GM19328 (cell line): ENCODE measurements around the gene PLGRKT.
"Not testable (repeated sequence)": the region's sequence is repeated elsewhere in the genome, so short reads cannot be mapped to it uniquely, and the experiment has no call there.

Source experiments
- ATAC-seq: cut with Tn5 transposase; IDR thresholded peaks from one replicate; pipeline ENCODE4 v1.9.1; 2021; ENCODE audit warnings: mild to moderate bottlenecking, moderate library complexity; ENCODE audit not compliant: unreplicated experiment

Gene PLGRKT

GRCh38 chr9:5453004-5453403, 15.3 kb upstream of the PLGRKT start:
- no peak for ATAC-seq

GRCh38 chr9:5452286-5452609, 14.5 kb upstream of the PLGRKT start:
- no peak for ATAC-seq

GRCh38 chr9:5450359-5451091, 12.8 kb upstream of the PLGRKT start, which contains the start of gene CD274:
CD274 (plus strand) TSS chr9:5450542; CDS start chr9:5456114, 5,572 bp downstream.
- peak; percentile 59 for ATAC-seq

DNA sequence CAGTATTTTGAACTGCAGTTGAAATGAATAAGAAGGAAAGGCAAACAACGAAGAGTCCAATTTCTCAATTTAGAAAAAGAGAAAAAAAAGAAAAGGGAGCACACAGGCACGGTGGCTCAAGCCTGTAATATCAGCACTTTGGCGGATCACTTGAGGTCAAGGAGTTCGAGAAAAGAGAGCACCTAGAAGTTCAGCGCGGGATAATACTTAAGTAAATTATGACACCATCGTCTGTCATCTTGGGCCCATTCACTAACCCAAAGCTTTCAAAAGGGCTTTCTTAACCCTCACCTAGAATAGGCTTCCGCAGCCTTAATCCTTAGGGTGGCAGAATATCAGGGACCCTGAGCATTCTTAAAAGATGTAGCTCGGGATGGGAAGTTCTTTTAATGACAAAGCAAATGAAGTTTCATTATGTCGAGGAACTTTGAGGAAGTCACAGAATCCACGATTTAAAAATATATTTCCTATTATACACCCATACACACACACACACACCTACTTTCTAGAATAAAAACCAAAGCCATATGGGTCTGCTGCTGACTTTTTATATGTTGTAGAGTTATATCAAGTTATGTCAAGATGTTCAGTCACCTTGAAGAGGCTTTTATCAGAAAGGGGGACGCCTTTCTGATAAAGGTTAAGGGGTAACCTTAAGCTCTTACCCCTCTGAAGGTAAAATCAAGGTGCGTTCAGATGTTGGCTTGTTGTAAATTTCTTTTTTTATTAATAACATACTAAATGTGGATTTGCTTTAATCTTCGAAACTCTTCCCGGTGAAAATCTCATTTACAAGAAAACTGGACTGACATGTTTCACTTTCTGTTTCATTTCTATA, 12.0 kb upstream of the PLGRKT start:
- ATAC-seq = no peak

GRCh38 chr9:5448461-5449435, 11.0 kb upstream of the PLGRKT start:
- ATAC-seq = no peak

- no peak for ATAC-seq
These were observed 10.3 kb upstream of the PLGRKT start for GRCh38 chr9:5448016-5448415.

DNA sequence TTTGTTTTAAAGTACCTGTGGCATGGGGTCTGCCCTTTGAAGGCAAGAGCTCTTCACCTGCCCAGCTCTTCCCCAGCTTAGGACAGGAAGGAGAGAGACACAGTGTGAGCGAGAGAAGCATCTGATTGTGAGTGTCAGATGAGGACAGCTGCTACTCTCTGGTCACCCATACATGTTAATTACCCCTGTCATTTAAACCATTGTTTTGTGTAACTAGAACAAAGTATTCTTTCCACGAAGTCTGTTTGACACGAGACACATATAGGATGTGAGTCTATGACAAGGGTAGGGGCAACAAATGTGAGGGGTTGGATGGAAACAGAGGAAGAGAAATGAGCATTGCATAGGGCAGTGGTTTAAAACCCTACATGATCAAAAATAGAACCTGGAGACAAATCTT, 9.6 kb upstream of the PLGRKT start:
- no peak for ATAC-seq

- ATAC-seq = no peak
These were observed 8.9 kb upstream of the PLGRKT start for GRCh38 chr9:5446451-5447236.

DNA sequence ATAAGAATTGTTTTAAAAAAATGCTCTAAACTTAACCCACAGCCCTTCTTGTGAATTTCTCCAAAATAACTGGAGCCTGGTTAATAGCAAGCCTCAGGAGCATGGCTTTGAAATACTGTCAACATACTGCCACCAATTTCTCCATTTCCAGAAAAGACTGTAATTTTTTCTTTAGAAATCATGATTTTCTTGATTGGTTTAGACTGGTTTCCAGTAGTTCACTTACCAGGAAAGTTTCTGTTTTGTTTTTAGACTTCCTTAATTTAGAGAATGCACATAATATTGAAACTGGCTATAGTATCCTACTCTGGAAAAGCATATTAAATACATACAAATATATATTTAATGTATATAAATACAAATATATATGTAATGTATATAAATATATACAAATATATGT, 8.2 kb upstream of the PLGRKT start:
- ATAC-seq = no peak

GRCh38 chr9:5445096-5445495, 7.4 kb upstream of the PLGRKT start:
- not testable (repeated sequence) for ATAC-seq

DNA sequence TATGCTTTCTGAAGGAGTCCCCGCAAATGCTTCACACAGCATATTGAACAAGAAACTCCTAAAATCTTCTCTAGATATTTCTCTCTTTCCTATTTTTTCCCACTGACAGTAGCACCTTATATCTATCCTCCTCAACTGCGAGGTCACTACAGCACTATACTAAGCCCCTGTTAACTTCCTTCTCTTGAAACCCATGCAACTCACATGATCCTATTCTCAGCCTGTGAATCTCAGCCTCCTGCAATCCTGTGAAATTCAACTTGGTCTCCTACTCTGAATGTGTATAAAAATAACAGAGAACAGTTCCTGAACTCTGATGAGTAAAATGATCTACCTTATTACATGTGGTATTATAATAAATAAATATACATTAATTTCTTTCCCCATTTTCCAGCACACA, 6.1 kb upstream of the PLGRKT start:
- no peak for ATAC-seq

DNA sequence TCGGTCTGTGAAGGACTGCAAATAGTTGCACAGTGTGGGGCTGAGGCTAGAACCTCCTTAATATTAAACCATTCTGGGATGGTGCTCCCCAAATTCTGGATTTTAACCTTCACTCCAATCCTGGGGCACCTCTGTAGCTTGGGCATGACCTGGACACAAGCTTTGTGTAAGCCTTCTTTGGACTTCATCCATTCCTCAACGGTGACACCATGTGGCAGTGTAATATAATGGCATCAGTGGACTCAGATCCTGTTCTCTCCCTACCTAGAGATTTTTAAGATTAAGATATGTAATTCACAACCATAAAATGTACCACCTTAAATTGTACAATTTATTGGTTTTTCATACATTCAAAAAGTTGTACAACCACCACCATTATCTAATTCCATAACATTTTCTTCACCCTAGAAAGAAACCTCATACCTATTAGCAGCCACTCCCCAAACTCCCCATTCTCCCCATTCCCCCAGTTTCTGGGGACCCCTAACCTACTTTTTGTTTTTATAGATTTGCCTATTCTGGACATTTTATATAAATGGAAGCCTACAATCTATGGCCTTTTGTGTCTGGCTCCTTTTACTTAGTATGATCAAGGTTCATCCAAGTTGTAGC, 4.8 kb upstream of the PLGRKT start:
- no peak for ATAC-seq

DNA sequence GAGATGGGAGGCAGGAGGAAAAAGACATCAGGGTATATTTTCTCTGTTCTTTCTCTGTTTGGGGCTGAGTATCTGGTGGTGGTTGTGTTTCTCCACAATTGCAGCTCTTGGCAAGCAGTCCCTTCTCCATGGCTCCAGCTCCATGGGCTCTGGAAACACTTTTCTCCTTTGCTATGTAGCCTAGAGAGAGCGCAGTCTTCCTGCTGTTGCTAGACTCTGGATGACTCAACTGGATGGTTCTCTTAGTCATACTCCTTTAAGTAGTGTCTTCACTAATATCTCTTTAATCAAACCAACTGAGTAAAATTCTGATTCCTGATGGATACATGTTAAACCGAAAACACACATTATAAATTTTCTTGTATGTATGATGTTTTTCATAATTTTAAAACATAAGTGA, 3.3 kb upstream of the PLGRKT start:
- ATAC-seq = no peak

GRCh38 chr9:5440426-5440825, 2.7 kb upstream of the PLGRKT start:
- no peak for ATAC-seq

DNA sequence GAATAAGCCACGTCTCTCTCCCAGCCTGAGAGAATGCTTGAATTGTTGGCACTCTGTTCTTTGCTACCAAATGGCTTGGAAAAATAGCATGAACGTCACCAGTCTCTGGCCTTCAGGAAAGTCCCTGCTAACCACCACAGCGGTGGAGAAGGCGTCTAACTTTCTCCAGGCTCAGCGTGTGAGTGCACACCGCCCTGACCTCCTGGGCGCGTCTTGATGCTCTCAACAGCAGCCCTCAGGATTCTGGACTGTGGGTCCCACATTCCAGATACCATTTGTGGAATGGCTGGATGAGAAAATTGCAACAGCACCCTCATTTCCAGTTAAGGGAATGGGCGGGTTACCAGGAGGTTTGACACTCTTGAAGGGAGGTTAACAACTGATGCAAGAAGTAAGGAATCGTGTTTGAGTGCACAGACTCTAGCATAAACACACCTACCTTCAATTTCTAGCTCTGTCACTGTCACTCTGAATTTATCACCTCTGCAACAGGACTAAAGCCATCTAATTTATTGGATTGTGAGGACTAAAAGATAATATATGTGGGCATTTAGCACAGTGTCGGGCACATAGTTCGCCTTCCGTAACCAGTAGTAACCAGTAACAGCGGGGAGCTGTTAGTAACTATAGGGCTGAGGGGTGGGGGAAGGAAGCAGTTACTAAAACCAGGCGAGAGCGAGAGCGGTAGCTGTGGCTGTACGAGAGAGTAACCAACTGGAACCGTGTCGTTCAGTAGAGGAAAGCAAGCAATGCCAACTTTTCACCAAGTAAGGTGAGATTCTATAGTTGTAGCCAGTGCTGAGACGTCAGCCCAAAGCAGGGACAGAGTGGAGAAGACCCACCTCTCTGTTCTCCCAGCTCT, 807 bp upstream of the PLGRKT start:
- peak; percentile 62 for ATAC-seq

DNA sequence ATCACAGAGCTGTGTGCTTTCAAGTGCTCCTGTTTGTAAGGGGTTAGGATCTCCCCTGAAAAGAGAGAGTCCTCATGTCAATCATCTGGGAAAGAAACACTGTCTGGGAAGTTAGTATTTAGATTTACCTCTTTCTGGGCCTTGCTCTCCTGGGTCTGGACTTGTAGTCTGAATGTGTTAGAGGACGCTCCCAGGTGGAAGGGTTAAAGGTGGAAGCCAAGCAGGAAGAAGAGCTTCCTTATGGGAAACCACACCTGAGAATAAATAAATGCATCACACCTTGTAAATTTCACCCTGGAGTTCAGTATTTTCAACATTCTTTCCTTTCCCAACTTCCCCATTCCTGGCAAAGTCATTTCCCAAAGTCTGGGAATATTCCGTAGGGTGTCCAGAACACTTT, 1.3 kb downstream of the PLGRKT start:
- ATAC-seq = no peak

DNA sequence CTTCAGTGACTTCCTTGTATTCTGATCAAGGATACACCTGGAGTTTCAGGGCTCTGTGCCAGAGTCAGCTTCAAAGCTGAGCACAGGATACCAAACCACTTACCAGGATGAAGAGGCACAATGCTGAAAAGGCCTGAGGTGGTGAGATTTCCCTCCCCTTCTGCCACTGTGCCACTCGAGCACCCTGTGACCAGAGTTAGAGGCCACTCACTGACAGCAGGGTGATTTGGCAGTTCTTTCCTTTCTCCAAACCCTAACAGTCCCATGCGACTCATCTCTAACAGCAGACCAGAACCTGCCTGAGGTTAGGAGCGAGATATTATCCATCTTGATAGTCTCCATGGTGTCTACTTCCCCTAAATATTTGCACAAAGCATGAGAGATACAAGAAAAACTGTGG, 1.8 kb downstream of the PLGRKT start:
- no peak for ATAC-seq

DNA sequence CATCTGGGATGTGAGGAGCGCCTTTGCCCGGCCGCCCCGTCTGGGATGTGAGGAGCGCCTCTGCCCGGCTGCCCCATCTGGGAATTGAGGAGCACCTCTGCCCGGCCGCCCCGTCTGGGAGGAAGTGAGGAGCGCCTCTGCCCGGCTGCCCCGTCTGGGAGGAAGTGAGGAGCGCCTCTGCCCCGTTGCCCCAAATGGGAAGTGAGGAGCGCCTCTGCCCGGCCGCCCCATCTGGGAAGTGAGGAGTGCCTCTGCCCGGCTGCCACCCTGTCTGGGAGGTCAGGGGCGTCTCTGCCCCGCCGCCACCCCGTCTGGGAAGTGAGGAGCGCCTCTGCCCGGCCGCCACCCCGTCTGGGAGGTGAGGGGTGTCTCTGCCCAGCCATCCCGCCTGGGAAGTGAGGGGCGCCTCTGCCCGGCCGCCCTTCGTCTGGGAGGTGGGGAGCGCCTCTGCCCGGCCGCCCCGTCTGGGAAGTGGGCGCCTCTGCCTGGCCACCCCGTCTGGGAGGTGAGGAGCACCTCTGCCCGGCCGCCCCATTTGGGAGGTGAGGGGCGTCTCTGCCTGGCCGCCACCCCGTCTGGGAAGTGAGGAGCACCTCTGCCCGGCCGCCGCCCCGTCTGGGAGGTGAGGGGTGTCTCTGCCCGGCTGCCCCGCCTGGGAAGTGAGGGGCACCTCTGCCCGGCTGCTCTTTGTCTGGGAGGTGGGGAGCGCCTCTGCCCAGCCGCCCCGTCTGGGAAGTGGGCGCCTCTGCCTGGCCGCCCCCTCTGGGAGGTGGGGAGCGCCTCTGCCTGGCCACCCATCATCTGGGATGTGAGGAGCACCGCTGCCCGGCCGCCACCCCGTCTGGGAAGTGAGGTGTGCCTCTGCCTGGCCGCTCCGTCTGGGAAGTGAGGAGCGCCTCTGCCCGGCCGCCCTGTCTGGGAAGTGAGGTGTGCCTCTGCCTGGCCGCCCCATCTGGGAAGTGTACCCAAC, 3.6 kb downstream of the PLGRKT start:
- not testable (repeated sequence) for ATAC-seq
